GM23338 (cell line): ENCODE results near the gene SELENOV. TPM values are rescaled to one million over a fixed set of nuclear protein-coding genes. Genes with fewer than 3 reads are reported as not detected.
A peak's percentile ranks its signal among the peaks of the same experiment; 100 is the strongest.

ENCODE experiments used
- ATAC-seq: fragments of 200-7000 bp; cut with Tn5 transposase; 3 replicates; pipeline ENCODE4 v1.9.1; 2020
- DNase-seq: peaks from one replicate; pipeline ENCODE4 v3.0.0-alpha.2; 2015; ENCODE audit warnings: low spot score
- H2AFZ ChIP-seq: fragments of 200-600 bp; sonication (generic); 2 replicates; pipeline ENCODE4 v1.8.0; 2016; ENCODE audit warnings: antibody characterized with exemption, mild to moderate bottlenecking, moderate library complexity
- H3F3A ChIP-seq: fragments of 200-600 bp; sonication (generic); replicated peaks from 2 replicates; pipeline ENCODE4 v1.8.0; 2017; ENCODE audit warnings: antibody characterized with exemption, mixed run types, low read depth
- H3K27ac ChIP-seq: fragments of 200-600 bp; sonication (generic); 2 replicates; pipeline ENCODE4 v1.6.1; 2016; ENCODE audit warnings: low read depth
- H3K27me3 ChIP-seq: fragments of 200-600 bp; sonication (generic); 2 replicates; pipeline ENCODE4 v1.8.0; 2016; ENCODE audit warnings: mild to moderate bottlenecking, mixed run types, moderate library complexity; ENCODE audit not compliant: insufficient read depth
- H3K36me3 ChIP-seq: fragments of 200-600 bp; sonication (generic); 2 replicates; pipeline ENCODE4 v1.8.0; 2016; ENCODE audit warnings: mild to moderate bottlenecking; ENCODE audit not compliant: insufficient read depth
- H3K4me1 ChIP-seq: fragments of 200-600 bp; sonication (generic); 2 replicates; pipeline ENCODE4 v1.8.0; 2016; ENCODE audit warnings: mild to moderate bottlenecking, moderate library complexity; ENCODE audit not compliant: insufficient read depth
- H3K4me2 ChIP-seq: fragments of 200-600 bp; sonication (generic); 2 replicates; pipeline ENCODE4 v1.7.1; 2017; ENCODE audit warnings: mixed run types
- H3K4me3 ChIP-seq: fragments of 200-600 bp; sonication (generic); 2 replicates; pipeline ENCODE4 v1.6.1; 2016; ENCODE audit warnings: mixed run types
- H3K79me2 ChIP-seq: fragments of 200-600 bp; sonication (generic); replicated peaks from 2 replicates; pipeline ENCODE4 v1.8.0; 2017; ENCODE audit warnings: mild to moderate bottlenecking; ENCODE audit not compliant: insufficient read depth
- H3K9me2 ChIP-seq: fragments of 200-600 bp; sonication (generic); 2 replicates; pipeline ENCODE4 v1.8.0; 2017; ENCODE audit not compliant: insufficient read depth
- H4K20me1 ChIP-seq: fragments of 200-600 bp; sonication (generic); replicated peaks from 2 replicates; pipeline ENCODE4 v1.8.0; 2017; ENCODE audit warnings: mild to moderate bottlenecking; ENCODE audit not compliant: insufficient read depth
- H3K27ac Mint-ChIP-seq: 2 replicates; pipeline ENCODE4 v1.8.0; 2020; ENCODE audit warnings: inconsistent platforms, mild to moderate bottlenecking, moderate library complexity, mixed read lengths
- H3K27me3 Mint-ChIP-seq: 3 replicates; pipeline ENCODE4 v1.8.0; 2022; ENCODE audit warnings: low read depth, mild to moderate bottlenecking, moderate library complexity, mixed read lengths, inconsistent platforms; ENCODE audit not compliant: insufficient read depth, poor library complexity
- H3K36me3 Mint-ChIP-seq: 3 replicates; pipeline ENCODE4 v1.8.0; 2021; ENCODE audit warnings: low read depth, mild to moderate bottlenecking, inconsistent platforms, moderate library complexity, mixed read lengths
- H3K4me1 Mint-ChIP-seq: 3 replicates; pipeline ENCODE4 v1.8.0; 2020; ENCODE audit warnings: mild to moderate bottlenecking, inconsistent platforms, mixed read lengths
- H3K4me3 Mint-ChIP-seq: 3 replicates; pipeline ENCODE4 v1.8.0; 2021; ENCODE audit warnings: moderate library complexity, mild to moderate bottlenecking, inconsistent platforms, mixed read lengths
- H3K9me3 Mint-ChIP-seq: 3 replicates; pipeline ENCODE4 v1.8.0; 2020; ENCODE audit warnings: moderate library complexity, mild to moderate bottlenecking, inconsistent platforms, mixed read lengths
- CREB1 ChIP-seq: fragments of 250-450 bp; sonication (Bioruptor Pico); IDR thresholded peaks from 2 replicates; pipeline ENCODE4 v1.5.0; 2020; ENCODE audit warnings: low read depth, mild to moderate bottlenecking, moderate library complexity
- EZH2 ChIP-seq: fragments of 200-600 bp; sonication (generic); IDR thresholded peaks from one replicate; pipeline ENCODE4 v1.8.0; 2017; ENCODE audit warnings: antibody characterized with exemption, mild to moderate bottlenecking, low read depth; ENCODE audit not compliant: unreplicated experiment
- JUNB ChIP-seq: IDR thresholded peaks from one replicate; pipeline ENCODE4 v1.6.1; 2016; ENCODE audit warnings: antibody characterized with exemption; ENCODE audit not compliant: unreplicated experiment
- NANOG ChIP-seq: IDR thresholded peaks from 2 replicates; pipeline ENCODE4 v1.6.1; 2016; ENCODE audit warnings: antibody characterized with exemption, borderline replicate concordance
- POLR2AphosphoS5 ChIP-seq: IDR thresholded peaks from 2 replicates; pipeline ENCODE4 v1.6.1; 2016; ENCODE audit warnings: antibody characterized with exemption, low read depth
- REST ChIP-seq: IDR thresholded peaks from one replicate; pipeline ENCODE4 v1.6.1; 2018; ENCODE audit warnings: antibody characterized with exemption; ENCODE audit not compliant: unreplicated experiment
- ZNF114 ChIP-seq: fragments of 250-450 bp; sonication (Bioruptor Pico); IDR thresholded peaks from 2 replicates; pipeline ENCODE4 v1.5.0; 2020; ENCODE audit warnings: mild to moderate bottlenecking, moderate library complexity
- ZNF331 ChIP-seq: fragments of 250-450 bp; sonication (Bioruptor Pico); IDR thresholded peaks from 2 replicates; pipeline ENCODE4 v1.5.0; 2020; ENCODE audit warnings: low read depth, mild to moderate bottlenecking, moderate library complexity
- polyA plus RNA-seq: library from polyadenylated mRNA; unstranded; fragments of >200 nt; fragmentation: Nextera tagmentation; extraction: Ambion mirVana; gene quantifications from 2 replicates; pipeline ENCODE4 v1.2.1, GENCODE V29; 2016
- total RNA-seq: library from RNA; depleted of rRNA; stranded (reverse); fragments of >200 nt; shearing (Covaris generic); gene quantifications from 2 replicates; pipeline ENCODE4 v1.2.3, GENCODE V29; 2014
- TF ChIP-seq, protein P1 (sequence below): IDR thresholded peaks from 2 replicates; pipeline ENCODE4 v1.6.1; 2016; ENCODE audit warnings: antibody characterized with exemption
- TF ChIP-seq, protein P2 (sequence below), 2 experiments: fragments of 200-600 bp in 1 of 2; sonication (generic) in 1 of 2; conservative IDR thresholded peaks; 2 replicates each; pipeline versions ENCODE4 v1.5.1 to v1.6.1; 2016 to 2017; ENCODE audit warnings: antibody characterized with exemption in 2 of 2, low read depth in 2 of 2, mild to moderate bottlenecking in 2 of 2, moderate library complexity in 1 of 2

Gene SELENOV
- total and polyA plus RNA-seq, 2 experiments from 2014 or later = 8.0 to 8.7 TPM

GRCh38 chr19:39539165-39539517 lies 24.2 kb downstream of the SELENOV start:
- Histone ChIP-seq H2AFZ (no peak overlapping the region), H3F3A (no peaks in the 10 kb centered on the region), H3K9me2 (no peaks in the 10 kb centered on the region), H3K27ac (no peak overlapping the region), H3K4me1 (peaks cover 7% of the 10 kb centered on the region), H3K79me2 (peaks cover 8% of the 10 kb centered on the region), H3K36me3 (no peaks in the 10 kb centered on the region), H3K27me3 (no peaks in the 10 kb centered on the region), H3K4me2 (peak overlapping the region; percentile 76), H4K20me1 (no peaks in the 10 kb centered on the region; the same call in 1 of the 2 replicates), H3K4me3 (peak overlapping the region; percentile 69)
- no peaks in the 10 kb centered on the region for H3K9me3 Mint-ChIP-seq
- peak overlapping the region; percentile 85 for H3K27ac Mint-ChIP-seq
- H3K36me3 Mint-ChIP-seq = peaks cover 6% of the 10 kb centered on the region; the same call in 1 of the 3 replicates
- TF ChIP-seq EZH2 = no peak
- peak; percentile 28; the same call in 1 of the 2 replicates for TF ChIP-seq CREB1 (CRISPR knock-in tag)
- DNase-seq (peak; percentile 79), ATAC-seq (peak; percentile 20)
- H3K27me3 Mint-ChIP-seq = peaks cover 14% of the 10 kb centered on the region
- H3K4me3 Mint-ChIP-seq = peak overlapping the region; percentile 92
- H3K4me1 Mint-ChIP-seq = peaks cover 27% of the 10 kb centered on the region

DNA sequence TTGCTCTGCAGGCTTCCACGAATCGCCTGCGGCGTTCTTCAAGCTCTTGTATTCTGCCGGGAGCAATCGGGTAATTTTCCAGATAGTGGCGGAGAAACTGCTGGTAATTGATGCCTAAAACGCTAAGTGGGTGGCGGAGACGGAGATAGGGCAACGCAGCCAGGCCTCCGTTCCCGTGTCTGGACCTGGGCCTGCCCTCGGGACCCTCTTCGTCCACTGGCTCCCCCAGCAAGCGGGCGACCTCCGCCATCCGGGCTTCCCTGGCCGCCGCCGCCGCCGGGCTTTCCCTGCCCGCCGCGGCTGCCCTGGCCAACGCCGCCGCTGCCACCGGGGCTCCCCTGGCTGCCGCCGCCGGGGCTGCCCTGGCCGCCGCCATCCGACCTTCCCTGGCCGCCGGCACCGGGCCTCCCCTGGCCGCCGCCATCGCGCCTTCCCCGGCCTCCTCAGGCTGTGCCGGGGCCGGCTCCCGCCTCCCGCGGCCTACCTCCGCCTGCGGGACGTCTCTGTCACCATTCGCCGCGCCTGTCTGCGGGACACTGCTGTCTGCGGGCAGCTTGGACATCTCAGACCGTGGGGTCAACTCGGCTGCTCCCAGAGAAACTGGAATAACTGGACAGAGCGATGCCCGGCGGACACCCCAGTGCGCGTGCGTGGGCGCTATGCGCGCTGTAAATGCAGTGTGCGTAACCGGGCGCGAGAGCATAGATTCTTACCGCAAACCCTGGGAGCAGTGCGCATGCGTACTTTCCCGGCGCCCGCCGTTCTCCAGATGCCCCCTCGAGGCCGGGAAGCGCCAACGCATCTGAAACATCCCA lies 24.8 kb downstream of the SELENOV start, which contains the start of gene EID2:
Gene EID2, minus strand, starts transcription at position 644 of the 815 bp plus-strand sequence. Its CDS starts 82 bp downstream, at position 562.
- H3K79me2 ChIP-seq = peaks cover 8% of the 10 kb centered on the region
- H3K27me3 ChIP-seq = no peaks in the 10 kb centered on the region
- no peak within 1 kb of the TSS; the same call in 1 of the 2 replicates for H2AFZ ChIP-seq
- Mint-ChIP-seq H3K4me3 (peak within 1 kb of the TSS; percentile 97), H3K9me3 (no peaks in the 10 kb centered on the region), H3K27ac (peak within 1 kb of the TSS; percentile 90), H3K36me3 (peaks cover 6% of the 10 kb centered on the region; the same call in 1 of the 3 replicates), H3K27me3 (peaks cover 14% of the 10 kb centered on the region), H3K4me1 (peaks cover 27% of the 10 kb centered on the region)
- peak within 1 kb of the TSS; percentile 69 for H3K4me3 ChIP-seq
- H3K9me2 ChIP-seq = no peaks in the 10 kb centered on the region
- TF ChIP-seq JUNB (no peak), POLR2AphosphoS5 (peak; percentile 88), NANOG (no peak), CREB1 (CRISPR knock-in tag) (0 out of 2 replicates have a peak, but pooled peaks have one; percentile 37), REST (no peak), ZNF331 (CRISPR knock-in tag) (no peak), ZNF114 (CRISPR knock-in tag) (no peak)
- TF ChIP-seq, protein P1, sequence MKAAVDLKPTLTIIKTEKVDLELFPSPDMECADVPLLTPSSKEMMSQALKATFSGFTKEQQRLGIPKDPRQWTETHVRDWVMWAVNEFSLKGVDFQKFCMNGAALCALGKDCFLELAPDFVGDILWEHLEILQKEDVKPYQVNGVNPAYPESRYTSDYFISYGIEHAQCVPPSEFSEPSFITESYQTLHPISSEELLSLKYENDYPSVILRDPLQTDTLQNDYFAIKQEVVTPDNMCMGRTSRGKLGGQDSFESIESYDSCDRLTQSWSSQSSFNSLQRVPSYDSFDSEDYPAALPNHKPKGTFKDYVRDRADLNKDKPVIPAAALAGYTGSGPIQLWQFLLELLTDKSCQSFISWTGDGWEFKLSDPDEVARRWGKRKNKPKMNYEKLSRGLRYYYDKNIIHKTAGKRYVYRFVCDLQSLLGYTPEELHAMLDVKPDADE = no peak
- TF ChIP-seq, protein P2, sequence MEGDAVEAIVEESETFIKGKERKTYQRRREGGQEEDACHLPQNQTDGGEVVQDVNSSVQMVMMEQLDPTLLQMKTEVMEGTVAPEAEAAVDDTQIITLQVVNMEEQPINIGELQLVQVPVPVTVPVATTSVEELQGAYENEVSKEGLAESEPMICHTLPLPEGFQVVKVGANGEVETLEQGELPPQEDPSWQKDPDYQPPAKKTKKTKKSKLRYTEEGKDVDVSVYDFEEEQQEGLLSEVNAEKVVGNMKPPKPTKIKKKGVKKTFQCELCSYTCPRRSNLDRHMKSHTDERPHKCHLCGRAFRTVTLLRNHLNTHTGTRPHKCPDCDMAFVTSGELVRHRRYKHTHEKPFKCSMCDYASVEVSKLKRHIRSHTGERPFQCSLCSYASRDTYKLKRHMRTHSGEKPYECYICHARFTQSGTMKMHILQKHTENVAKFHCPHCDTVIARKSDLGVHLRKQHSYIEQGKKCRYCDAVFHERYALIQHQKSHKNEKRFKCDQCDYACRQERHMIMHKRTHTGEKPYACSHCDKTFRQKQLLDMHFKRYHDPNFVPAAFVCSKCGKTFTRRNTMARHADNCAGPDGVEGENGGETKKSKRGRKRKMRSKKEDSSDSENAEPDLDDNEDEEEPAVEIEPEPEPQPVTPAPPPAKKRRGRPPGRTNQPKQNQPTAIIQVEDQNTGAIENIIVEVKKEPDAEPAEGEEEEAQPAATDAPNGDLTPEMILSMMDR (conservative IDR thresholded peaks at IDR 0.05; ENCODE audit: low read depth in 2 of 2) = peak; percentile 62 to 80
- DNase-seq = peak; percentile 93
- peak within 1 kb of the TSS; percentile 76 for H3K4me2 ChIP-seq
- H3K27ac ChIP-seq = no peak within 1 kb of the TSS
- H4K20me1 ChIP-seq = no peaks in the 10 kb centered on the region; the same call in 1 of the 2 replicates
- H3K36me3 ChIP-seq = no peaks in the 10 kb centered on the region
- no peaks in the 10 kb centered on the region for H3F3A ChIP-seq
- ATAC-seq = peak; percentile 87
- H3K4me1 ChIP-seq = peaks cover 7% of the 10 kb centered on the region
